IPS-20b (cell line): ENCODE results near the gene CATSPERZ.

Experiments
- H3K27ac ChIP-seq: one replicate; pipeline ENCODE4 v1.5.1; 2013; ENCODE audit warnings: low read length
- H3K27me3 ChIP-seq: 2 replicates; pipeline ENCODE4 v1.6.1; 2013; ENCODE audit warnings: mild to moderate bottlenecking, low read length, inconsistent platforms; ENCODE audit not compliant: insufficient read depth
- H3K36me3 ChIP-seq: 2 replicates; pipeline ENCODE4 v1.6.1; 2013; ENCODE audit warnings: low read depth, mild to moderate bottlenecking, inconsistent platforms, low read length, moderate library complexity; ENCODE audit not compliant: insufficient read depth
- H3K4me1 ChIP-seq: 2 replicates; pipeline ENCODE4 v1.6.1; 2013; ENCODE audit warnings: mild to moderate bottlenecking, control low read depth, inconsistent platforms, low read length, moderate library complexity; ENCODE audit not compliant: insufficient read depth
- H3K4me3 ChIP-seq: 2 replicates; pipeline ENCODE4 v1.5.1; 2013; ENCODE audit warnings: mild to moderate bottlenecking, low read length, inconsistent platforms
- H3K9ac ChIP-seq: 2 replicates; pipeline ENCODE4 v1.6.1; 2013; ENCODE audit warnings: low read depth, mild to moderate bottlenecking, inconsistent platforms, low read length, moderate library complexity
- H3K9me3 ChIP-seq: 2 replicates; pipeline ENCODE4 v1.6.1; 2013; ENCODE audit warnings: mild to moderate bottlenecking, low read depth, low read length, inconsistent platforms; ENCODE audit not compliant: insufficient read depth

The CATSPERZ gene

DNA sequence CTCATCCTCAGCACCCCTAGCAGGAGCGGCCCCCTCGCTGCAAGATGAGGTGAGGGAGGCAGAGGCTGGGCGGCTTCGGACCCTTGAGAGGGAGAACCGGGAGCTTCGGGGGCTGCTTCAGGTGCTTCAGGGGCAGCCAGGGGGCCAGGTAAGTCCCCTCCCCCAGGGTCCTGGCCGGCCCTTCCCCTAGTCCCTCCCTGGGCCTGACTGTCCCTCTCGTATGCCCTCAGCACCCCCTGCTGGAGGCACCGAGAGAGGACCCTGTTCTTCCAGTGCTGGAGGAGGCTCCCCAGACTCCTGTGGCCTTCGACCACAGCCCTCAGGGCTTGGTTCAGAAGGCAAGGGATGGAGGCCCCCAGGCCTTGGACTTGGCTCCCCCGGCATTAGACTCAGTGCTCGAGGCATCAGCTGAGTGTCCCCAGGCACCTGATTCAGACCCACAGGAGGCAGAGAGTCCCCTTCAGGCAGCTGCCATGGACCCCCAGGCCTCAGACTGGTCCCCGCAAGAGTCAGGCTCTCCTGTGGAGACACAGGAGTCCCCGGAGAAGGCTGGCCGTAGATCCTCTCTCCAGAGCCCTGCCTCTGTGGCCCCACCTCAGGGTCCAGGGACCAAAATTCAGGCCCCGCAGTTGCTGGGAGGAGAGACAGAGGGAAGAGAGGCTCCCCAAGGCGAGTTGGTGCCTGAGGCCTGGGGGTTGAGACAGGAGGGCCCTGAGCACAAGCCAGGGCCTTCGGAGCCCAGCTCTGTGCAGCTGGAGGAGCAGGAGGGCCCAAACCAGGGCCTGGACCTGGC is 43.8 kb downstream of the CATSPERZ start:
- H3K9ac ChIP-seq: no peak overlapping the region

GRCh38 chr11:64344787-64345186 is 44.6 kb downstream of the CATSPERZ start:
- H3K36me3 ChIP-seq: no peaks in the 10 kb centered on the region
- no peak overlapping the region for H3K4me3 ChIP-seq
- H3K9me3 ChIP-seq: no peaks in the 10 kb centered on the region
- peaks cover 5% of the 10 kb centered on the region; the same call in 1 of the 2 replicates for H3K4me1 ChIP-seq
- peaks cover 11% of the 10 kb centered on the region; the same call in 1 of the 2 replicates for H3K27me3 ChIP-seq
- no peak overlapping the region for H3K27ac ChIP-seq
- no peak overlapping the region for H3K9ac ChIP-seq

More for the DNA sequence above, 43.8 kb downstream of the CATSPERZ start:
- no peak overlapping the region for H3K27ac ChIP-seq
- peaks cover 19% of the 10 kb centered on the region for H3K27me3 ChIP-seq
- no peak overlapping the region for H3K4me3 ChIP-seq
- peaks cover 5% of the 10 kb centered on the region; the same call in 1 of the 2 replicates for H3K4me1 ChIP-seq
- no peaks in the 10 kb centered on the region for H3K36me3 ChIP-seq
- no peaks in the 10 kb centered on the region for H3K9me3 ChIP-seq

- Histone ChIP-seq H3K4me3 (no peak overlapping the region), H3K9ac (no peak overlapping the region), H3K27me3 (no peaks in the 10 kb centered on the region), H3K36me3 (no peaks in the 10 kb centered on the region), H3K27ac (no peak overlapping the region), H3K9me3 (no peaks in the 10 kb centered on the region), H3K4me1 (no peaks in the 10 kb centered on the region; the same call in 1 of the 2 replicates)
Measured at GRCh38 chr11:64347193-64347867, 47.2 kb downstream of the CATSPERZ start.

GRCh38 chr11:64348383-64349024 is 48.3 kb downstream of the CATSPERZ start:
- no peaks in the 10 kb centered on the region for H3K4me1 ChIP-seq

DNA sequence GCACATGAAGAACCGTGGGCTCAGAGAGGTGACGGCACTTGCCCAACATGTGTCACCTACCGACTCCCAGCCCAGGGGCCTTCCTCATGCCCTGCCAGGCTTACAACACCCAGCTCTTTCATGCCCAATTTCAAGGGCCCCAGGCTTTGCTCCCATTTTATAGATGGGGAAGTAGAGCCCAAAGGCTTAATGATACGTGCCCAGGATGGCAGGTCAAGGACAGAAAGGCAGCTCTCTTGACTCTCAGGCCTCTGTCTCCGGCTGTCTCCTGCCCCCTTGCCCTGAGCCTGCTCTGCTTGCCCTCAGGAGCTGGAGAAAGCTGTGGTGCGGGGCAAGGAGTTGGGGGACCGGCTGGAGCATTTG is 48.8 kb downstream of the CATSPERZ start:
- Histone ChIP-seq H3K27ac (no peak overlapping the region), H3K27me3 (no peaks in the 10 kb centered on the region), H3K9ac (no peak overlapping the region), H3K36me3 (no peaks in the 10 kb centered on the region), H3K4me1 (no peaks in the 10 kb centered on the region), H3K9me3 (no peaks in the 10 kb centered on the region), H3K4me3 (no peak overlapping the region)

More at GRCh38 chr11:64348383-64349024, 48.3 kb downstream of the CATSPERZ start:
- Histone ChIP-seq H3K9ac (no peak overlapping the region), H3K4me3 (no peak overlapping the region), H3K27ac (no peak overlapping the region), H3K27me3 (no peaks in the 10 kb centered on the region), H3K9me3 (no peaks in the 10 kb centered on the region), H3K36me3 (no peaks in the 10 kb centered on the region)

GRCh38 chr11:64349404-64349803 is 49.2 kb downstream of the CATSPERZ start:
- no peaks in the 10 kb centered on the region for H3K4me1 ChIP-seq
- H3K36me3 ChIP-seq: no peaks in the 10 kb centered on the region
- H3K9ac ChIP-seq: no peak overlapping the region
- H3K27me3 ChIP-seq: no peaks in the 10 kb centered on the region
- no peak overlapping the region for H3K27ac ChIP-seq
- no peak overlapping the region for H3K4me3 ChIP-seq
- H3K9me3 ChIP-seq: no peaks in the 10 kb centered on the region

DNA sequence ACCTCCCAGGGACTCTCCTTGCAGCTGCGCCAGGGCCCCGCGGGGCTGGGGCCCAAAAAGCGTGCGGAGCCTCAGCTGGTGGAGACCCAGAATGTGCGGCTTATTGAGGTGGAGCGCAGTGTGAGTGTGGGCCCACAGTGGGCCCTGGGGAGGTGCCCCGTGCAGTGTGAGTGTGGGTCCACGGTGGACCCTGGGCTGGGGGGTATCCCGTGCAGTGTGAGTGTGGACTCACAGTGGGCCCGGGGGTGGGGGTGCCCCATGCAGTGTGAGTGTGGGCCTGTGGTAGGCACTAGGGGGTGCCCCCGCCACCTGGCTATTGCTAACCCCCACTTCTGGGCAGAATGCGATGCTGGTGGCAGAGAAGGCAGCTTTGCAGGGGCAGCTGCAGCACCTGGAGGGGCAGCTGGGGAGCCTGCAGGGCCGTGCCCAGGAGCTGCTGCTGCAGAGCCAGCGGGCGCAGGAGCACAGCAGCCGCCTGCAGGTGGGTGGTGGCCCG is 51.0 kb downstream of the CATSPERZ start:
- H3K9ac ChIP-seq: no peak overlapping the region
- no peaks in the 10 kb centered on the region for H3K9me3 ChIP-seq
- H3K36me3 ChIP-seq: no peaks in the 10 kb centered on the region
- no peaks in the 10 kb centered on the region for H3K27me3 ChIP-seq
- H3K27ac ChIP-seq: no peak overlapping the region
- H3K4me3 ChIP-seq: no peak overlapping the region
- peaks cover 6% of the 10 kb centered on the region; the same call in 1 of the 2 replicates for H3K4me1 ChIP-seq

DNA sequence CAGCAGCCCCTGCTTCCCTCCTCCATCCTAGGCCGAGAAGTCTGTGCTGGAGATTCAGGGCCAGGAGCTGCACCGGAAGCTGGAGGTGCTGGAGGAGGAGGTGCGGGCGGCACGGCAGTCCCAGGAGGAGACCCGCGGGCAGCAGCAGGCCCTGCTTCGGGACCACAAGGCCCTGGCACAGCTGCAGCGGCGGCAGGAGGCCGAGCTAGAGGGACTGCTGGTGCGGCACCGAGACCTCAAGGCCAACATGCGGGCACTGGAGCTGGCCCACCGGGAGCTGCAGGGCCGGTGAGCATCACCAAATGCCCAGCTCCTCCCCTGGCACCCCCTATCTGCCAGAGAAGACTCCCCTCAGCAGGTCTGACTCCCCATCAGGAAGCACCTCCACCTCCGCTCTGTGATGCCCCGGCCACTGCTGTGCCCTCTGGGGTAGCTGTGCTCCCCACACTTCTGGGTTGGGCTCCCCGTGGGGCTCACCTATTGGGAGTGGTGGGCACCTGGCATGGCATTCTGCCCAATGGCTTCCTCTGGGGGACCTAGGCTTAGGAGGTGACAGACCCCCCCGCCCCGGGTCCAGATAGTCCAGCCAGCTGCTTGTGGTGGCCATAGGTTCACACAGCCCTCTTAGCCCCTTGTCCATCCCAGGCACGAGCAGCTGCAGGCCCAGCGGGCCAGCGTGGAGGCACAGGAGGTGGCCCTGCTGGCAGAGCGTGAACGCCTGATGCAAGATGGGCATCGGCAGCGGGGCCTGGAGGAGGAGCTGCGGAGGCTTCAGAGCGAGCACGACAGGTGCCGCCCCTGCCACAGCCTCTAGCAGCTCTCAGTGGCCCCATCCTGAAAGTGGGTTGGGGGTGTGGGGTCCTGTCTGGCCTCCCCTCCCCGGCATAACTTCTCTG is 52.2 kb downstream of the CATSPERZ start:
- no peak overlapping the region for H3K9ac ChIP-seq
- H3K4me1 ChIP-seq: peaks cover 6% of the 10 kb centered on the region; the same call in 1 of the 2 replicates
- H3K27me3 ChIP-seq: no peaks in the 10 kb centered on the region
- no peak overlapping the region for H3K4me3 ChIP-seq
- H3K27ac ChIP-seq: no peak overlapping the region
- no peaks in the 10 kb centered on the region for H3K9me3 ChIP-seq
- no peaks in the 10 kb centered on the region for H3K36me3 ChIP-seq

DNA sequence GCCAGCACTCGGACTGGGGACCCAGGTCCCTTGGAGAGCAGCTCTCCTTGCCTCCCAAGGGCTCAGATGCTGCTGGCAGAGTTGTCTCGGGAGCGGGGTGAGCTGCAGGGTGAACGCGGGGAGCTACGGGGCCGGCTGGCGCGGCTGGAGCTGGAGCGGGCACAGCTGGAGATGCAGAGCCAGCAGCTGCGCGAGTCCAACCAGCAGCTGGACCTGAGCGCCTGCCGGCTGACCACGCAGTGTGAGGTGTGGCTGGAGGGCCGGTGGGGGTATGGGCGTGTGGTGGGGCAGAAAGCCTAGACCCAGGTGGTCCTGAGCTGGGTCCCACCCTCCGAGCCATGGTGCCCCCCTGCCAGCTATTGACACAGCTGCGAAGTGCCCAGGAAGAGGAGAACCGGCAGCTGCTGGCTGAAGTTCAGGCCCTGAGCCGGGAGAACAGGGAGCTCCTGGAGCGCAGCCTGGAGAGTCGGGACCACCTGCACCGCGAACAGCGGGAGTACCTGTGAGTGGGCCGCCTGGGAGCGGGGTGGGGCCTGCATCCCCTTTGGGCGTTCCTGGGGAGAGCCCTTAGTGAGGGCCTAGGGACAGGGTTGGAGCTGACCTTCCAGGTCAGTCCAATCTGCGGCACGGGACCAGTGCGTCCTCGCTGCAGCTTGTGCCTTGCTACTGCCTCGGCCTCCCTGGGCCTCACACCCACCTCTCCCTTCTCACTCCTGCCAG is 53.0 kb downstream of the CATSPERZ start:
- no peak overlapping the region for H3K27ac ChIP-seq
- no peaks in the 10 kb centered on the region for H3K9me3 ChIP-seq
- peaks cover 6% of the 10 kb centered on the region; the same call in 1 of the 2 replicates for H3K4me1 ChIP-seq
- H3K4me3 ChIP-seq: no peak overlapping the region
- H3K9ac ChIP-seq: no peak overlapping the region
- no peaks in the 10 kb centered on the region for H3K27me3 ChIP-seq
- no peaks in the 10 kb centered on the region for H3K36me3 ChIP-seq

DNA sequence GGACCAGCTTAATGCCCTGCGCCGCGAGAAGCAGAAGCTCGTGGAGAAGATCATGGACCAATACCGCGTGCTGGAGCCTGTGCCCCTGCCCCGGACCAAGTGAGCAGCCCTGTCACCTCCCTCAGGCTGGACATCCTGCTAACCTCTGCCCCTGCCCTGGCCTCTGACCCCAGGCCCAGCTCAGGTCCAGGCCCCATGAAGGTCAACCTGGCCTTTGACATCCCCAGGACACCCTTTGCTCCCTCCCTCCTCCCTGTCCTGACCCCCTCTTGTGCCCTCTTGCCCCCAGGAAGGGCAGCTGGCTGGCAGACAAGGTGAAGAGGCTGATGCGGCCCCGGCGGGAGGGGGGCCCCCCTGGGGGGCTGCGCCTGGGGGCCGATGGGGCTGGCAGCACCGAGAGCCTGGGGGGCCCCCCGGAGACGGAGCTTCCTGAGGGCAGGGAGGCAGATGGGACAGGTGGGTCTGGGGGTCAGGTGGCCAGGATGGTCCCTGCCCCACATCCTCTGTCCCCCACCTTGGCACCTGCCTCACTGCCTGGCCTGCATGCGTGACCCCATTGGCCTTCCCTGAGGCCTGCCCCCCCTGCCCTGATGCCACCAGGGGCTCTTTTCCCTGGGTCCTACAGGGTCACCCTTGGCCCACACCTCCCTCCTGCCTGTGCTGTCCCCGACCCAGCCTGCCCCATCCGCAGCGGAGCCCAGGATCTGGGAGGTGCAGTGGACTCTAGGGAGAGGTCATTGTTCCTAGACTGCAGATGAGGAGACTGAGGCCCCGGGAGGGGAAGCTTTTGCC is 53.8 kb downstream of the CATSPERZ start:
- Histone ChIP-seq H3K4me1 (peaks cover 6% of the 10 kb centered on the region; the same call in 1 of the 2 replicates), H3K27ac (no peak overlapping the region), H3K9me3 (no peaks in the 10 kb centered on the region), H3K9ac (no peak overlapping the region), H3K27me3 (no peaks in the 10 kb centered on the region), H3K4me3 (no peak overlapping the region), H3K36me3 (no peaks in the 10 kb centered on the region)
